GM20000 (cell line): ENCODE measurements around the gene KPNA6.
"Not testable (repeated sequence)": the region's sequence is repeated elsewhere in the genome, so short reads cannot be mapped to it uniquely, and the experiment has no call there.

Source experiments
- DNase-seq: peaks from one replicate; pipeline ENCODE4 v3.0.0; 2012; ENCODE audit warnings: low spot score
- CTCF ChIP-seq: IDR thresholded peaks from 2 replicates; pipeline ENCODE4 v1.5.1; 2012; ENCODE audit warnings: mild to moderate bottlenecking, control low read depth; ENCODE audit errors: extremely low read depth, missing control alignments

Gene KPNA6

GRCh38 chr1:32105338-32105737, 2.5 kb upstream of the KPNA6 start:
- no peak for TF ChIP-seq CTCF
- no peak for DNase-seq

DNA sequence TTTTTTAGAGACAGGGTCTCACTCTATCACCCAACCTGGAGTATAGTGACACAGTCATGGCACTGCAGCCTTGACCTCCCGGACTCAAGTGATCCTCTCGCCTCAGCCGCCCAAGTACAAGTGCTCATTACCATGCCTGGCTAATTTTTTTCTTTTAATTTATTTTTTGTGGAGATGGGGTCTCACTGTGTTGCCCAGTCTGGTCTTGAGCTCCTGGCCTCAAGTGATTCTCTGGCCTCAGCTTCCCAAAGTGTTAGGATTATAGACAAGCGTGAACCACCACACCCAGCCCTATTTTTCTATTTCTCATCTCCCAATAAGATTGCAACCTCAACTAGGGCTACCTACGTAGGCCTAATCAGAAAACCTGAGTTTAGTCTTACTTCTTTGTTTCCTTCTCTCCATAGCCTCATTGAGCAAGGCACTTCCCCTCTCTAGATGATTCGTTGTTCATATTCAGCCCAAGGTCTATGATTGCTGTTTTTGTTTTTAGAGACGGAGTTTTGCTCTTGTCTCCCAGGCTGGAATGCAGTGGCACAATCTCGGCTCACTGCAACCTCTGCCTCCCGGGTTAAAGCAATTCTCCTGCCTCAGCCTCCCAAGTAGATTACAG, 1.1 kb upstream of the KPNA6 start:
- DNase-seq: no peak
- no peak for TF ChIP-seq CTCF

DNA sequence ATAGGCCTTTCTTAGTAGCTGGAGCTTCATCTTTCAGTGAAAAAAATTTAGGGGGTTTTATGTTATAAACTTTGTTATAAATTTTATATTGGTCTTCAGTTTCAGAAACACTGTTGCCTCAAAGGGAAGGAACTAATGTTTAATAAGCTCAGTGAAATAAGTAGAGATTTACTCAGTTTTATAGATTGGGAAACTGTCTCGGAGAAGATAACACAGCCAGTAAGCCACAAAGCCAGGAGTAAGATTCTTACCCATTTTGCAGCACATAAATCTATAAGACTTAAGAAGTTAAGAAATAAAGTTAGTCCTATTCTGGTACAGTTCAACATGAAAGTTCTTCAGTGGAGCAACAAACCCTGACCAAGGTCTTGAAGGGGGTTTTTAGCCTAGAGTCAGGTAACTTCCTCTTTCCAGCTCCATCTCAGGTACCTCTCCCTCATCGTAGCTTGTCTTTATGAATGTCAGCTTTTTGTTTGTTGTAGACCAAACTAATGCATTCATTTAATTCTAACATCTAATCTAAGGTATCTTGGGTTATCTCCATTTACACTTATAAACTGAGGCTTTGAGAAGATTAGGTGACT, 3.3 kb downstream of the KPNA6 start:
- DNase-seq: no peak
- TF ChIP-seq CTCF: no peak

DNA sequence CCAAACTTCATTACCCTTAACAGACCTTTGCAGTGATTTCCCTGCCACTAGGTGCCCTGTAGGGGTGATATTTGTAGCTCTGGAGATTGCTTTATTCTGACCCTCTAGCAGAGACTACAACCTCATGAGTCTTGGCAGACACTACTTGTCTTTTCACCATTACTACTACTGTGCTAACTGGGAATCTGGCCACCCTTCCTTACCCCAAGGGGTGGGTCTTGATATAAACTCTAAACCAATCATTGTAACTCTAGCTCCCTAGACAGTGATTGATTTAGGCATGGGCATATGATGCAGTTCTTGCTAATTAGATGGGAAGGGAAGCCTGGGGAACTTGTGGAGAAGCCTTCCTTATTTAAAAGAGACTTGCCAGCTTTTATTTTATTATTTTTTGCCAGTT, 3.9 kb downstream of the KPNA6 start:
- no peak for DNase-seq
- no peak for TF ChIP-seq CTCF

DNA sequence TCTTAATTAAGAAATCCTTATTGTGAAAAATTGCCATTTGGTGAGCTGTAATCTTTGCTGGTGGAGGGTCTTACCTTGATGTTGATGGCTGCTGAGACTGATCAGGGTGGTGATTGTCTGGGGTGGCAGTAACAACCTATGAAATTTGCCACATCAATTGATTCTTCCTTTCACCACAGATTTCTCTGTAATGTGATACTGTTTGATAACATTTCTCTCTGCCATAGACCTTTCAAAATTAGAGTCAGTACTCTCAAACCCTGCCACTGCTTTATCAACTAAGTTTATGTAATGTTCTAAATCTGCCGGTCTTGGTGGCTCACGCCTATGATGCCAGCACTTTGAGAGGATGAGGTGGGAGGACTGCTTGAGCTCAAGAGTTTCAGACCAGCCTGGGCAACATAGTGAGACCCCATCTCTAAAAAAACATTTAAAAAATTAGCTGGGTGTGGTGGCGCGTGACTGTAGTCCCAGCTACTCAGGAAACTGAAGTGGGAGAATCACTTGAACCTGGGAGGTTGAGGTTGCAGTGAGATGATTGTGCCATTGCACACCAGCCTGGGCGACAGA, 5.0 kb downstream of the KPNA6 start:
- TF ChIP-seq CTCF: no peak
- DNase-seq: no peak

- DNase-seq: not testable (repeated sequence)
Observed at GRCh38 chr1:32113436-32113835, 5.6 kb downstream of the KPNA6 start.

GRCh38 chr1:32114420-32114819, 6.6 kb downstream of the KPNA6 start:
- no peak for TF ChIP-seq CTCF
- no peak for DNase-seq

- no peak for TF ChIP-seq CTCF
Observed at GRCh38 chr1:32115496-32115895, 7.6 kb downstream of the KPNA6 start.

More at GRCh38 chr1:32115496-32115895, 7.6 kb downstream of the KPNA6 start:
- no peak for DNase-seq
